ENCODE data around the gene FGD6.

DNA sequence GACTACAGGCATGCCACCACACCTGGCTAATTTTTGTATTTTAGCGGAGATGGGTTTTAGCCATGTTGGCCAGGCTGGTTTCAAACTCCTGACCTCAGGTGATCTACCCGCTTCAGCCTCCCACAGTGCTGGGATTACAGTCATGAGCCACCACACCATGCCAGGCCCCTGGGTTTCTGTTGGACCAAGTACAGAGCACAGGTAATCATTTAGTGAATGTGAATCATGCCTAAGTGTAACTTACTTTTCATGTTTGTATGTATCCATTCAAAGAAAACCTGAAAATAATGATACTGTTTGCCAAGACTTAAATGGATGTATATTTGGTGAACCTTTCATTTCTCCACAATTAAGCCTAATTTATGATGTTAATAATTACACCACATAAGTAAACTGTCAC, 65.9 kb downstream of the FGD6 start:
- TF ChIP-seq, protein P1, sequence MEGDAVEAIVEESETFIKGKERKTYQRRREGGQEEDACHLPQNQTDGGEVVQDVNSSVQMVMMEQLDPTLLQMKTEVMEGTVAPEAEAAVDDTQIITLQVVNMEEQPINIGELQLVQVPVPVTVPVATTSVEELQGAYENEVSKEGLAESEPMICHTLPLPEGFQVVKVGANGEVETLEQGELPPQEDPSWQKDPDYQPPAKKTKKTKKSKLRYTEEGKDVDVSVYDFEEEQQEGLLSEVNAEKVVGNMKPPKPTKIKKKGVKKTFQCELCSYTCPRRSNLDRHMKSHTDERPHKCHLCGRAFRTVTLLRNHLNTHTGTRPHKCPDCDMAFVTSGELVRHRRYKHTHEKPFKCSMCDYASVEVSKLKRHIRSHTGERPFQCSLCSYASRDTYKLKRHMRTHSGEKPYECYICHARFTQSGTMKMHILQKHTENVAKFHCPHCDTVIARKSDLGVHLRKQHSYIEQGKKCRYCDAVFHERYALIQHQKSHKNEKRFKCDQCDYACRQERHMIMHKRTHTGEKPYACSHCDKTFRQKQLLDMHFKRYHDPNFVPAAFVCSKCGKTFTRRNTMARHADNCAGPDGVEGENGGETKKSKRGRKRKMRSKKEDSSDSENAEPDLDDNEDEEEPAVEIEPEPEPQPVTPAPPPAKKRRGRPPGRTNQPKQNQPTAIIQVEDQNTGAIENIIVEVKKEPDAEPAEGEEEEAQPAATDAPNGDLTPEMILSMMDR (conservative IDR thresholded peaks at IDR 0.05; ENCODE audit: low read depth, low read length), result no peak
- no peak for TF ChIP-seq EZH2 (IDR thresholded peaks at IDR 0.05; ENCODE audit: low read length, unreplicated experiment)
